CD4-positive, alpha-beta T cell (primary cell): ENCODE measurements around the gene CD9. TPM values are rescaled to one million over a fixed set of nuclear protein-coding genes. Genes with fewer than 3 reads are reported as not detected.
A peak's percentile ranks its signal among the peaks of the same experiment; 100 is the strongest.

Experiments
- ATAC-seq: fragments of 200-7000 bp; cut with Tn5 transposase; one replicate; pipeline ENCODE4 v1.10.0; 2022; ENCODE audit warnings: mild to moderate bottlenecking; ENCODE audit not compliant: poor library complexity
- CTCF ChIA-PET: fragments of 350-600 bp; sonication (Branson Sonifier 250); formaldehyde crosslinking; loops from one replicate; lab custom pipeline; 2021; ENCODE audit warnings: antibody characterized with exemption, inconsistent platforms; lab: Charles Lee
- POLR2A ChIA-PET: fragments of 350-600 bp; sonication (Branson Sonifier 250); formaldehyde crosslinking; loops from one replicate; lab custom pipeline; 2021; ENCODE audit warnings: antibody characterized with exemption, inconsistent platforms; lab: Charles Lee
- DNase-seq, 14 experiments: peaks; one replicate each; pipeline ENCODE4 v3.0.0-alpha.2; 2013 to 2020; ENCODE audit warnings: mixed read lengths in 2 of 14
- H3K27ac ChIP-seq, 2 donors: one replicate each; pipeline versions ENCODE4 v1.5.1 to v1.7.0; 2013; ENCODE audit warnings: low read length in 2 of 2, low read depth in 1 of 2, mild to moderate bottlenecking in 1 of 2
- H3K27me3 ChIP-seq, 2 experiments: 1 replicate in 1 of 2; 2 replicates in 1 of 2; pipeline versions ENCODE4 v1.6.1 to v1.7.0; 2013; ENCODE audit warnings: low read length in 2 of 2, control low read depth in 1 of 2, mild to moderate bottlenecking in 1 of 2, moderate library complexity in 1 of 2; ENCODE audit not compliant: insufficient read depth in 2 of 2, control insufficient read depth in 1 of 2
- H3K36me3 ChIP-seq: one replicate; pipeline ENCODE4 v1.6.1; 2013; ENCODE audit warnings: low read length, control low read depth; ENCODE audit not compliant: insufficient read depth
- H3K4me1 ChIP-seq: one replicate; pipeline ENCODE4 v1.6.1; 2013; ENCODE audit warnings: low read length, control low read depth; ENCODE audit not compliant: insufficient read depth
- H3K4me3 ChIP-seq: one replicate; pipeline ENCODE4 v1.5.1; 2013; ENCODE audit warnings: mild to moderate bottlenecking, low read length, moderate library complexity
- H3K9me3 ChIP-seq, 2 experiments: 1 replicate in 1 of 2; 2 replicates in 1 of 2; pipeline versions ENCODE4 v1.6.1 to v1.7.0; 2013; ENCODE audit warnings: low read length in 2 of 2, mild to moderate bottlenecking in 2 of 2, control low read depth in 1 of 2, moderate library complexity in 1 of 2; ENCODE audit not compliant: control insufficient read depth in 1 of 2, insufficient read depth in 1 of 2
- H3K27ac Mint-ChIP-seq: one replicate; pipeline ENCODE4 v1.8.0; 2020; ENCODE audit warnings: mixed read lengths
- H3K27me3 Mint-ChIP-seq: one replicate; pipeline ENCODE4 v1.8.0; 2021; ENCODE audit warnings: mixed read lengths
- H3K36me3 Mint-ChIP-seq: one replicate; pipeline ENCODE4 v1.8.0; 2021; ENCODE audit warnings: low read depth, mixed read lengths
- H3K4me1 Mint-ChIP-seq: one replicate; pipeline ENCODE4 v1.8.0; 2021; ENCODE audit warnings: low read depth, mixed read lengths
- H3K4me3 Mint-ChIP-seq: one replicate; pipeline ENCODE4 v1.8.0; 2020; ENCODE audit warnings: mild to moderate bottlenecking, mixed read lengths
- H3K9me3 Mint-ChIP-seq: one replicate; pipeline ENCODE4 v1.8.0; 2020; ENCODE audit warnings: mixed read lengths
- CTCF ChIP-seq: fragments of 200-600 bp; IDR thresholded peaks from one replicate; pipeline ENCODE4 v1.8.0; 2022; ENCODE audit warnings: antibody characterized with exemption, mild to moderate bottlenecking
- intact Hi-C, 2 experiments: fragments of 100-400 bp; cut with DNase I in 1 of 2; cut with micrococcal nuclease in 1 of 2; formaldehyde crosslinking; loops; one replicate each; pipeline versions ENCODE4 v1.15.1 to v1.9.0; 2023 to 2025; cut with DNase I, micrococcal nuclease
- total RNA-seq, 174 experiments: library from RNA in 2 of 174; stranded (reverse) in 2 of 174; gene quantifications; one replicate each; pipeline ENCODE4 v1.2.3 and lab custom pipeline; 2021 to 2026

Gene CD9
- total RNA-seq, 2 experiments from 2014 or later = 0.36 to 0.66 TPM

- no peaks in the 10 kb centered on the region for H3K36me3 Mint-ChIP-seq
- TF ChIP-seq CTCF = peak; percentile 57
- H3K4me3 ChIP-seq = peak overlapping the region; percentile 42
- peaks cover 35% of the 10 kb centered on the region for H3K27me3 Mint-ChIP-seq
- H3K27ac ChIP-seq = no peak overlapping the region
- DNase-seq (peak; percentile 60 to 92 (median 82)), ATAC-seq (peak; percentile 97)
- H3K9me3 ChIP-seq = no peaks in the 10 kb centered on the region
- H3K4me1 ChIP-seq = peaks cover 12% of the 10 kb centered on the region
- POLR2A ChIA-PET = interaction anchor here (1.4 kb wide), 1 partner anchor 83 kb away, joined by 6 read pairs; no protein-coding TSS in a partner anchor
- no peak overlapping the region for H3K27ac Mint-ChIP-seq
- intact Hi-C loops = loop anchor here (1.0 to 5.0 kb wide), 4 partner anchors 46 to 215 kb away; no protein-coding TSS in a partner anchor
- H3K36me3 ChIP-seq = no peaks in the 10 kb centered on the region
- CTCF ChIA-PET = interaction anchor here (0.5 to 2.5 kb wide), 17 partner anchors 10 to 1562 kb away, joined by 3 to 27 read pairs (median 3); partner anchors contain the start of gene MLF2
- H3K27me3 ChIP-seq = peaks cover 6 to 12% of the 10 kb centered on the region in 2 experiments
- H3K4me3 Mint-ChIP-seq = peak overlapping the region; percentile 81
- no peaks in the 10 kb centered on the region for H3K9me3 Mint-ChIP-seq
- H3K4me1 Mint-ChIP-seq = peaks cover 6% of the 10 kb centered on the region
Observed at GRCh38 chr12:6278439-6279255, 78.4 kb downstream of the CD9 start.

GRCh38 chr12:6279256-6279628 is 79.0 kb downstream of the CD9 start:
- Mint-ChIP-seq H3K27ac (no peak overlapping the region), H3K9me3 (no peaks in the 10 kb centered on the region), H3K4me1 (peaks cover 6% of the 10 kb centered on the region), H3K36me3 (no peaks in the 10 kb centered on the region), H3K27me3 (peaks cover 35% of the 10 kb centered on the region), H3K4me3 (peak overlapping the region; percentile 51)
- Histone ChIP-seq H3K4me1 (peaks cover 12% of the 10 kb centered on the region), H3K36me3 (no peaks in the 10 kb centered on the region), H3K9me3 (no peaks in the 10 kb centered on the region), H3K27ac (no peak overlapping the region), H3K27me3 (peaks cover 6 to 11% of the 10 kb centered on the region in 2 experiments), H3K4me3 (no peak overlapping the region)
- POLR2A ChIA-PET = interaction anchor here (1.4 kb wide), 1 partner anchor 84 kb away, joined by 6 read pairs; no protein-coding TSS in a partner anchor
- ATAC-seq (no peak), DNase-seq (no peak)
- no peak for TF ChIP-seq CTCF
- CTCF ChIA-PET = interaction anchor here (0.5 to 2.5 kb wide), 17 partner anchors 10 to 1561 kb away, joined by 3 to 27 read pairs (median 3); partner anchors contain the start of gene MLF2
- intact Hi-C loops = loop anchor here in 1 of 2 experiments (5.0 kb wide), 1 partner anchor 47 kb away; no protein-coding TSS in a partner anchor

- no peak for TF ChIP-seq CTCF
- H3K36me3 Mint-ChIP-seq = no peaks in the 10 kb centered on the region
- ATAC-seq (no peak), DNase-seq (no peak)
- ChIA-PET CTCF (interaction anchor here (1.0 to 2.5 kb wide), 6 partner anchors 57 to 220 kb away, joined by 3 to 27 read pairs (median 4); no protein-coding TSS in a partner anchor), POLR2A (interaction anchor here (1.4 kb wide), 1 partner anchor 84 kb away, joined by 6 read pairs; no protein-coding TSS in a partner anchor)
- Histone ChIP-seq H3K4me1 (peaks cover 12% of the 10 kb centered on the region), H3K27me3 (peaks cover 6 to 8% of the 10 kb centered on the region in 2 experiments), H3K36me3 (no peaks in the 10 kb centered on the region), H3K27ac (no peak overlapping the region), H3K9me3 (no peaks in the 10 kb centered on the region), H3K4me3 (no peak overlapping the region)
- H3K4me3 Mint-ChIP-seq = peak overlapping the region; percentile 51
- no peak overlapping the region for H3K27ac Mint-ChIP-seq
- no peaks in the 10 kb centered on the region for H3K9me3 Mint-ChIP-seq
- H3K4me1 Mint-ChIP-seq = peaks cover 6% of the 10 kb centered on the region
- intact Hi-C loops = loop anchor here in 1 of 2 experiments (5.0 kb wide), 1 partner anchor 47 kb away; no protein-coding TSS in a partner anchor
- H3K27me3 Mint-ChIP-seq = peaks cover 35% of the 10 kb centered on the region
Observed at GRCh38 chr12:6279631-6280030, 79.4 kb downstream of the CD9 start.
